HG03521 (cell line): ENCODE measurements around the gene HTD2.
A peak's percentile ranks its signal among the peaks of the same experiment; 100 is the strongest.
"Not testable (repeated sequence)": the region's sequence is repeated elsewhere in the genome, so short reads cannot be mapped to it uniquely, and the experiment has no call there.

ENCODE experiments used
- ATAC-seq: cut with Tn5 transposase; IDR thresholded peaks from one replicate; pipeline ENCODE4 v1.9.1; 2021; ENCODE audit warnings: mild to moderate bottlenecking, moderate library complexity; ENCODE audit not compliant: unreplicated experiment

The HTD2 gene

DNA sequence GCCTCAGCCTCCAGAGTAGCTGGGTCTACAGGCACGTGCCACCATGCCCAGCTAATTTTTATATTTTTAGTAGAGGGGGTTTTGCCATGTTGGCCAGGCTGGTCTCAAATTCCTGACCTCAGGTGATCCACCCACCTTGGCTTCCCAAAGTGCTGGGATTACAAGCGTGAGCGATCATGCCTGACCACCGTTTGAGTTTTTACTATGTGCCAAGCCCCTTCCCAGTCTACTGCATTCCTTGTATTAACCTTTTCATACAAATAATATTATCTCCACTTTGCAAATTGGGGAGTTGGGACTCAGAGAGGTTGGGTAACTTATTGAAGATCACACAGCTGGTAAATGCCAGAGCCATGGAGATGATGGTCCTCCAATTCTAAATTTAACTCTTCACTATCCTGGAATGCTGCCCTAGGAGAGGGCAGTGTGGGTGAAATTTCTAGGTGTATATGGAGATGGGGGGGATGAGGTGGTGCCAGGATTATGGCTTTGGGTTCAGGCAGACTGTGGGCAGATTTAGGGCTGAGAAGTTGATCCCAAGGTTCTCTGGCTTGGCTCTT, 25.4 kb downstream of the HTD2 start:
- no peak for ATAC-seq

DNA sequence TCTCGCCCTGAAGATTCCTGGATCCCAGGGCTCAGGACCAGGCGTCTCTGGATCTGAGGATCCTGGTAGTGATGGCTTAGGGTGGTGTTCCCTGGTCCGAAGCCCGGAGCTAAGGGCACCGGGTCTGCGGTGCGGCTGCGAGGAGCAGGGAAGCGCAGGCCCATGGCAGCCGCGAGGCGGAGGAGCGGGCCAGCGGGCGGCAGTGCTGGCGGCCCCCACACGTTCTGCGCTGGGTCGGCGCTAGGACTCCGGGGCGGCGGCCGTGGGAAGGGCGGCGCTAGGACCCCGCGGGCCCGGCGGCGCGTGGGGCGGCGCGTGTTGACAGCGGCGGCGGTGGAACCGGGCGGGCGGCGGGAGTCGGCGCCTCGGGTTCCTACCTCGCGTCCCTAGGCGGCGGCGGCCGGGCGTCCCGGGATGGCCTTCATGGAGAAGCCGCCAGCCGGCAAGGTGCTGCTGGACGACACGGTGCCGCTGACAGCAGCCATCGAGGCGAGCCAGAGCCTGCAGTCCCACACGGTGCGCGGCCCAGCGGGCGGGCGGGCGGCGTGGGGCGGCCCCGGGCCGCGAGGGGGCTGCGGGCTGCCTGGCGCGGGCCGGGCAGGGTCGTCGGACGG, 26.4 kb downstream of the HTD2 start, which contains the start of gene PXK:
Gene PXK, plus strand, starts transcription at position 318 of the 614 bp plus-strand sequence. Its CDS starts 97 bp downstream, at position 415.
- peak; percentile 92 for ATAC-seq

DNA sequence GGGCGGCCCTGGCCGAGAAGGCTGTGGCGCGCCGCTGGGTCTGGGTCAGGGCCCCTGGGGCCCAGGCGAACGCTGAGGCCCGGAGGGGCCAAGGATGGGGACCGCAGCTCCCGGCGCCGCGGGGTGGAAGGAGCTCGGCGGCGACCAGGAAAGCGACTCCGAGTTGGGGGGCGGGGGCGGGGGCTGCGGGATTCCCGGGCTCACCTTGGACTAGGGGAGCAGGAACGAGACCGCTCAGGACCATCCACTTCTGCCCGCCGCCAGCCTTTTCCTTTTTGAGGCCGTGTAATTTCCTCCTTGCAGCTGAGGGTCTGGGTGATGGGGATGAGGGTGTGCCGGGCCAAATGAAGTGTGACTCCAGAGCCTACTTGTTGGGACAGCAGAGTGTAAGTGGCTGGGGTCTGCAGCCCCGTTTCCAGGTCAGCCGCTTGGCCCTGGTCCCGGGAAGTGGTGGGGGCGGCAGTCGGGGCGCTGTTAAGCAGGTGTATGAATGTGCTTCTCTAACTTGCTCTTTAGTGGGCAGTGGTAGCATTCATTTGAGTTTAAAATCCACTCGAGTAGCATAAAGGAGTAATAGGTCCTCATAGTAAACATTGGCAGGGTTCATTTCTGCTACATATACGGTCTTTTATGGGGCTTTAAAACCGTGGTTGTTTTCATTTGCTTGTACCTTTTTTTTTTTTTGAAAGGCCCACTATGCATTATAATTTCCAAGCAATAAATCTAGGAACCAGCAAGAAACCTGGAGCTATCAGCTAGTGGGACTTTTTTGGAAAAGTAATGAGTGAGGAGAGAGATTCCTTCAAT, 27.1 kb downstream of the HTD2 start:
- ATAC-seq, result peak; percentile 28

DNA sequence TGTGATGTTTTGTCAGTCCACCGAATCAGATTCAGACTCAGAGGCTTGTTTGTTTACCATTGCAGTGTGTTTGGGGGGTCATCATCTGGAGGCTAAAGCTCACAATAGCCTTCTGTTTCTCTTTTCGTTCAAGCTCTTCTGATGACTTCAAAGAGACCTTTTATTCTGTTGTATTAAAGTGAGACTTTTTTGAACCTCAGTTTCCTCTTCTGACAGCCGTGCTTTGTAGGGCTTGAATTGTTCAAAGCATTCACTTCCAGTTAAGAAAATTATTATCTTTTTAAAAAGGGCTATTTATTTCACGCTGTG, 27.6 kb downstream of the HTD2 start:
- ATAC-seq, result no peak

DNA sequence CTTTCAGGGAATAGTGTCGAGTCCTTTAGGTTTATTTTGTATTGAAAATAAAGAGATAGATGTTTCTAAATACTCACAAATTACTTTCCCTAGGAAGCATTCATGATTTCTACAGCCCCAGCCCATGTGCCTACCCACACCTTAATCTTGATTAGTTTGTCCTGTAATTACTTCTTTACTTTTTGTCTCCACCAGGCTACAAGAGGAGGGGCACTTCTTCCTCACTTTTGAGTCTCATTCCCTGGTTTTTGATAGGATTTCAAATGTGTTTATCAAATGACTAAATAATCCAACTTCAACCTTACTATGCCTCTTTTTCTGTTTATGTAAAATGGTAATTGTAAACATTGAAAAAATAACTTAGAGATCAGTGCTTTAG, 28.2 kb downstream of the HTD2 start:
- ATAC-seq, result no peak

DNA sequence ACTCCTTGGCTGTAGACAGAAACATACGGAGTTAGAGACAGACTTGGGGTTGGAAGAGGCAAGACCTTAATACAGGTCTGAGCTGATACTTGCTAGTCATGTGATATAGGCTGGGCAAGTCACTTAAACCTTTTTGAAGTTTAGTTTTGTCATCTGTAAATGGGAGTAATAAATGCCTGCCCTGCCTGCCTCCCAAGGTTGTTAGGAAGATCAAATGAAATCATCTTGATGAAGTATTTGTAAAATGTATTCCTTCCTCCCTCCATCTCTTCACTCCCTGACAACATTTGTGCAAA, 29.3 kb downstream of the HTD2 start:
- no peak for ATAC-seq

DNA sequence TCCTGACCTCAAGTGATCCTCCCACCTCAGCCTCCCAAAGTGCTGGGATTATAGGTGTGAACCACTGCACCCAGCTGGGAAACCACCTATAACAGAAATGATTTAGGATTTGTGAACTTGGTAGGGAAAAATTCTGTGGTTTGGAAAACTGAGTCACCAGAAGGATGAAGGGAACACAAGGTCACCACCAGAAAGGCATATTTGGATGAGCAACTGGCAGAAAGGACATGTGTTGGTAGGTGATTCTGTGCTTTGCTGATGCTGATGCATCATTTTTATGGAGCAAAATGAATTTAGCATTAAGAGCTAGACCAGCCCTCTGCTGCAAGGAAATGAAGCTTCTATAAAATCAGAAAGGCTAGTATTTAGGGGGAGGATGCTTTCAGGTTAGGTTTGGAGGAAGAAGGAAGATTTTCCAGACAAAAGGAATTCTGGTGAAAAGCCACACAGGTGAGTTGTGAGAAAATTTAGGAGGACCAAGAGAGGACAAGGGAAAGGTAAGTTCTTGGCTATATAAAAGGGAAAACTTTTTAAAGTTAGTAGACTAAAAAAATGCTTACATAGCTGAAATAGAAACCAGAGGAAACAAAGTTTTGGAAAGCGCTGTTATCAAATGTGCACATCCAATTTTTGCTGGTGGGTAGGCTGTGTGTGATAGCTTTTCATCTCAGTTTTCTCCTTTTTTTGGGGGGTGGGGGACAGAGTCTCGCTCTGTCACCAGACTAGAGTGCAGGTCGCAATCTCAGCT, 30.0 kb downstream of the HTD2 start:
- ATAC-seq, result no peak

DNA sequence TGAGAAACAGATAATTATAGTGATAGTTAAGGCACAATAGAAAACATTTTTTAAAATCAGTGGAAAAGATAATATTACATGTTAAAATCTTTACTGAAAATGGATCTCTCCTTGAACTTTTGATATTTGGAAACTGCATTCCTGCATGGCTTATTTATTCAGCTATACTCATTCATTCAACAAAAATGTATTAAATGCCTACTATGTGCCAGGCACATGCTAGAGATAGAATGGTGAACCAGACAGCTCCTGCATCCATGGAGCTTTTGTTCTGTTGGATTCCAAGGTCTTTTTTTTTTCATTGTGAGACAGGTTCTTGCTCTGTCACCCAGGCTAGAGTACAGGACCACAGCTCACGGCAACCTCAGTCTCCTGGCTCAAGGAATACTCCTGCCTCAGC, 30.9 kb downstream of the HTD2 start:
- ATAC-seq, result no peak

DNA sequence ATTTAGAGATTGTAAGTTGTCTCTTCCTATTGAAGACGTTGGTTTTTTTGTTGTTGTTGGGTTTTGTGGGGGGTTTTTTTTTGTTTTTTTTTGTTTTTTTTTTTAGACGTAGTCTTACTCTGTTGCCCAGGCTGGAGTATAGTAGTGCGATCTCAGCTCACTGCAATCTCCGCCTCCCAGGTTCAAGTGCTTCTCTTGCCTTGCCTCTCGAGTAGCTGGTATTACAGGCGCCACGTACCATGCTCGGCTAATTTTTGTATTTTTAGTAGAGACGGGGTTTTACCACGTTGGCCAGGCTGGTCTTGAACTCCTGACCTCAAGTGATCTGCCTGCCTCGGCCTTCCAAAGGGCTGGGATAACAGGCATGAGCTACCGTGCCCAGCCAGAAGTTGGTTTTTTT, 32.8 kb downstream of the HTD2 start:
- ATAC-seq, result not testable (repeated sequence)

DNA sequence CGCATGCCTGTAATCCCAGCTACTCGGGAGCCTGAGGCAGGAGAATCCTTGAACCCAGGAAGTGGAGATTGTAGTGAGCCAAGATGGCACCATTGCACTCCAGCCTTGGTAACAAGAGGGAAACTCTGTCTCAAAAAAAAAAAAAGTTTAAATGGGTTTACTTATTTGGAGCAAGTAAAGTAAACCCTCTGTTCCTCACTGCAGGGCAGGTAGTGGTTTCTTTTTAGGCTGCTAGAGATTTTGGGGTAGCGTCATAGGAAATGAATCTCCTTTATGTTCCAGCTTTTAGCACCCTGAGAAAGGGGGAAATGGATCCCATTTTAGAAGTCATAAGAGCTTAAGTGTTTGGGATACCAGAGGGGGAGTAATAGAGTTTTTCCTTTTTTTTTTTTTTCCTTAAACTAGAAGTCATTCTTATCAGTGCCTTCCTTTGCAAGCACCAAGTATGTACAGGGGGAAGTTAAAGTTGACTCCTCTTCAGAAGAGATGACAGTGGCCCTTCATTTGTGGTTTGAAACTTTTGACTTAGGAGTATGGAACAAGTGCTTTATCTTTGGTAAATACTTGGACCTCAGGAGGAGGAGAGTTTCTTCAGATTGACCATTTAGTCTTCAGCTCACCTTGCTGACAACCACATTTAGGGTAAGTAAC, 34.4 kb downstream of the HTD2 start:
- no peak for ATAC-seq

DNA sequence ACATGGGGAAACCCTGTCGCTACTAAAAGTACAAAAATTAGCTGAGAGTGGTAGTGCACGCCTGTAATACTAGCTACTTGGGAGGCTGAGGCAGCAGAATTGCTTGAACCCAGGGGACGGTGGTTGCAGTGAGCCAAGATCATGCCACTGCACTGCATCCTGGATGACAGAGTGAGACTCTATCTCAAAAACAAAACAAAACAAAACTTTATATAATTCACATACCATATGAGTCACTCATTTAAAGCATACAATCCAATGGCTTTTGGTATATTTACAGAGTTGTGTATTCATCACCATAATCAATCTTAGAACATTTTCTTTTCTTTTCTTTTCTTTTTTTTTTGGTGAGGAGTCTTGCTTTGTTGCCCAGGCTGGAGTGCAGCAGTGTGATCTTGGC, 35.1 kb downstream of the HTD2 start:
- ATAC-seq, result no peak

DNA sequence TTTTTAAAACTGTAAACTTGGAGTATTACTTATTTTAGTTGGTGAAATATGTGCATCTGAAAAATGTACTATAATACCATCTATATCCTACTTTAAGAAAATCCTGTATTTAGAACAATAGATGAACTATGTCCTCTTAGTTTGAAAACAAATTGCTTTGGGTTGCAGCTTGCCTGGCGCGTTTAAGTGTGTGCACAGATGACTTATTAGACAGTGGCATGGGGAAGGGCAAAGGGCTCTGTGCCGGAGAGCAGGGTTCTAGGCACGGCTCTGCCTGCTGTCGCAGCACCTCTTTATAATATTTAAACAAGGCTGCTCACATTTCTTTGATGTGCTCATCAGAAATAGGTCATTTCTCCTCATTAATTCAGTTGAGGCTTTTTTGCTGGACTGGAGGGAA, 36.4 kb downstream of the HTD2 start:
- no peak for ATAC-seq

DNA sequence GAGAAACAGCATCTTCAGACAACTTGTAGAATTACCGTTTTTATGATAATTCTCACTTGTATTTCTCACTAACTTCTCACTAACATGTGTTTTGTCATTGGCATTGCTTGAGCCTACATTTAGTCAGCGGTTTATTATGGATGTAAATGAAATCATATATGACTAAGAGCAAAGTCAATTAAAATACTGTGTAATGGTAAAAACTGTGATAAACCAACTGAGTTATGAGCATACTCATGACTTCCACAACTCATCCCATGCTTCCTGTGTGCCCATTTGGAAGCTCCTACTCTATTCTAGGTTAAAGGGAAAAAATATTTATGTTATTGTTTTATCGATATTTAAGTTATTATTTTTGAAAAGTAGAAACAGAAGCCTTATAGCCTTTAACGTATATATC, 39.1 kb downstream of the HTD2 start:
- ATAC-seq, result no peak

DNA sequence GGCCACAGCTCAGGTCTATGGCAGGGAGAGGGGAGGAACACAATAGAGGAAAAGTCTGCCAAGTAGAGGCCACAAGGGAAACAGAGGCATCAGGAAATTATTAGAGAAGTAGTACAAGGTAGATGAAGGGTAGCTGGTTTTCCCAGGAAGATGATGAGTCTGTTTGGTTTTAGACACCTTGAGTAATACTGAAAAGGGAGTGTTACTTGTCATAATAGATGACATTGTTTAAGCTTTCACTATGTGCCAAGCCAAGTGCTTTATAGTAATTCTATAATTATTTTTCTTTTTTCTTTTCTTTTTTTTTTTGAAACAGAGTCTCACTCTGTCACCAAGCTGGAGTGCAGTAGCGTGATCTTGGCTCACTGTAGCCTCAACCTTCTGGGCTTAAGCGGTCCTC, 40.0 kb downstream of the HTD2 start:
- no peak for ATAC-seq

DNA sequence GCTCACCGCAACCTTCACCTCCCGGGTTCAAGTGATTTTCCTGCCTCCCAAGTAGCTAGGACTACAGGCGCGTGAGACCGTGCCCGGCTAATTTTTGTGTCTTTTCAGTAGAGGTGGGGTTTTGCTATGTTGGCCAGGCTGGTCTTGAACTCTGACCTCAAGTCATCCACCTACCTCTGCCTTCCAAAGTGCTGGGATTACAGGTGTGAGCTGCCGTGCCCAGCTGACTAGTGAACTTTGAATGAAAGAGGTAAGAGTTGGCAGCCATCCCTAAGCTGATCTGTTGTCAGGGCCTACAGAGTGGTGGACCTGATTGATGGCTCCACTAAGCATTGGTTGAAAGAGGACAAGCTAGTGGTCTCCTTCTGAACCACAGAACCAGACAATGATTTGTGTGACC, 41.7 kb downstream of the HTD2 start:
- no peak for ATAC-seq

DNA sequence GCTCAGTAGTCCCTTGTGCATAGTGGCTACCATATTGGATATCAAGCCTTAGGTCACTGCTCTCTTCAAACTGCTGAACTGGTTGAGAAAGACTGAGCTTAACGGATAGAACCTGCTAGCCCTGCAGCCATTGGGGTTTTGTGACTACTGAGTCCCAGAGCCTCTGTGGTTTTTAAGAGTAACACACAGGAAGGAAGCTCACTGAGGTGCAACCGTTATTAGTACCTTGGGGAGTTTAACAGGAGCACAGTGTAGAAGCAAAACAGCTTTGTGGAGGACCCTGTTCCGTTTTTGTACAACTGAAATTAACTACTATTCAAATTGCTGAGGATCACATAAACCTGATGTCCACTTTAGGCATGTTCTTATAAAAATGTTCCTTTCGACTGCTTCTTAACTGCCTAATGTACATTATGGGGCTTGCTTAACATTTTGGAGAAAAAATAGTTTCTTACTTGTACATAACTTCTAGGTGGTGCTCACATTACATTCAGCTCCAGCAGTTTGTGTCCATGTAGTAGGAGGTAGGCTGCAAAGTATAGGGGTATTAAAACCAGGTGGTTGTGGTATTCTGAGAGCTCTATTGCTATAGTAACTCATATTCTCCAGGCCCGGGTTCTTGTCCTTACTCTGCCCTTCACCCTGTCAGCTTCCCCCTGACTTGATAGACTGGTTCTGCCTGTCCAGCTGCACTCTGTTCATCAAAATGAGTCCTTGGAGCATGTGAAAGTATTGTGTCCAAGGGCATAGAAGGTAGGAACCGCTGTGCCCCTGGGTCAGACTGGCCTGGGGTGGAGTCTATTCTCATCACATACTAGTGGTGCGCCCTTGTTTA, 43.7 kb downstream of the HTD2 start:
- ATAC-seq, result peak; percentile 84

DNA sequence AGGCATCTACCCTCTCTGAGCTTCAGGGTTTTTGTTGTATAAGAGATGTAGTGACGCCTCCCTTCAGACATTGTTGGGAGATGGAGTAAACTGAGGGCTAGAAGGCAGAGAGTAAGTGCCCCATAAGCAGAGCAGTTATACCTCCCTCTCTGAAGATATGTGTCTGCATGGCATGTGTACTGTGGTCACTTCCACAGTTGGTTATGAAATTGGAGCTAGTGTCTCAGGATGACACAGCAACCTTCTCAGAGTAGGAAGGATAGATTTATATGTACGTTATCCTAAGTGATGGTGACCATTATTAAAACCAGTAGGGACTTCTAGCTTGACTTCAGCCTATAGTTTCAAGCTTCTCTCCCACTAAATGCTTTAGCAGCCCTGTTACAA, 44.3 kb downstream of the HTD2 start:
- ATAC-seq, result no peak

DNA sequence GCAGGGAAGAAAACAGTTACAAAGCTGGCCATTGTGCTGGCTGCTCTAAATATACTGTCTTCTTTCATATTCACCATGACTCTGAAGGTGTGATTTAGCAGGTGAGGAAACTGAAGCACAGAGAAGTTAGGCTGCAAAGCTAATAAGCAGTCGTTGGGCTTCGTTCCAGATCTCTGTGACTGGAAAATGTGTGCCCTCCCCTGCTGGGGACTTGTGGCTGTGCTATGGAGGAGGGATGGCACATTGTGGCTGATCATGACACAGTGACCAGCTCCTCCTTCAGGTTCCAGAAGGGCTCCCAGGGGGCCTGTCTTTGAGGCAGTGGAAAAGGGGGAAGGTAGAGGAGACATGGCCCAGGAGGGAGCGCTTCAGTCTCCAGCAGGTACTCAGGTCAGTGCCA, 45.6 kb downstream of the HTD2 start:
- ATAC-seq, result no peak

DNA sequence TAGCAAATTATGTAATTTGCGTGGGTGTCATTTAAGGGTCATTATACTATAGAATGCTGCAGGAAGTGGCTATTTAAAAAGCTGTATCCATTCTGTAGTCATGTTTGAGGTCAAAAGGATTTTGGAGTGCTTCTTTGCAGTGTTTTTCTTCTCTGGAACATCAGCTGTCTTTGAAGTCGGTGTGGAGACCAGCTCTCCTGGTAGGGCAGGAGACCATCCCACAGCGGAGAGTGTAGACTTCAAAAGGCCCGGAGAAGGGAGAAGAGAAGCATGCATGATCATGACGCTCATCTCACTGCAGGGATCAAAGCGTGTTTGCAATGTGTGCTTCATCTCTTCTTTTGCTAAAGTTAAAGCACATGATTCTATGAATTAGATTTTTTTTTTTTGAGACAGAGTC, 46.3 kb downstream of the HTD2 start:
- no peak for ATAC-seq

DNA sequence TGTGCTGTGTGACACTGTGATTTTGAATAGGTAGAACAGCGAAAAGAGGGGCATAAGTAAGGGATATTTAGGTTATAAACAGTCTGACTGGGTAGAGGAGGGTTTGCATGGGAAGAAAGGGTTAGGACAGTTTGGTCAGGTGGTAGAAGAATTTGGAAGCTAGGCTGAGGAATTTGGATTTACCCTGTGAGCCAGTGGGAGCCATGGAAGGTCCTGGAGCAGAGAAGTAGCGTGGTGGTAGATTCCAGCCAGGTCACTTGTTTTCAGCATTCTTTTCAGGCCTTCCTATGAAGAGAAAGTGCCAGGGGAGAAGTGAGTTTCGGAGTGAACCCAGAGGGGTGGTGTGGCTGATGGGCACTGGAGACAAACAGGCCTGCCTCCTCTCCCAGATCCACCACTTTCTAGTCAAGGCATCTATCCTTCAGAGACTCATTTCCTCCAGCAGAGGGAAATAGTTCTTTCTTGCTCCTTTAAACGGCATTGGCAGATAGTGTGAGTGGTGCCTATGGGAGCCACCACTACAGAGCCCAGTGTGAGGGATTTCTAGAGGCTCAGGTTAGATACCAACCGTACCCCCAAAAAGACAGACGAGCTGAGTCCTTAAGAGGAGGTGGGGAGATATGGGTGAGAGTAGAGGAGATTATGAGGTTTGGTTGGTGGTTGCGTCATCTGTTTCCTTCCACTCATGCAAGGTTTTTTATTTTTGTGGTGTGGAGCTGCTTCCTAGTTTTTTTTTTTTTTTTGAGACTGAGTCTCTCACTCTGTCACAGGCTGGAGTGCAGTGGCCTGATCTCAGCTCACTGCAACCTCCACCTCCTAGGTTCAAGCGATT, 47.6 kb downstream of the HTD2 start:
- no peak for ATAC-seq
